Hepatocyte (in vitro differentiated cells): Measurements from ENCODE around the gene SLC6A12. TPM values are rescaled to one million over a fixed set of nuclear protein-coding genes. Genes with fewer than 3 reads are reported as not detected.
A peak's percentile ranks its signal among the peaks of the same experiment; 100 is the strongest.

Experiments
- DNase-seq: peaks from one replicate; pipeline ENCODE4 v3.0.0-alpha.2; 2016; ENCODE audit warnings: low spot score
- H2AFZ ChIP-seq: fragments of 200-600 bp; sonication (generic); 2 replicates; pipeline ENCODE4 v1.6.0; 2016; ENCODE audit warnings: antibody characterized with exemption, mild to moderate bottlenecking
- H3K27ac ChIP-seq: fragments of 200-600 bp; sonication (generic); 2 replicates; pipeline ENCODE4 v1.5.1; 2016; ENCODE audit warnings: mild to moderate bottlenecking
- H3K27me3 ChIP-seq: fragments of 200-600 bp; sonication (generic); 2 replicates; pipeline ENCODE4 v1.6.1; 2016
- H3K36me3 ChIP-seq: fragments of 200-600 bp; sonication (generic); replicated peaks from 2 replicates; pipeline ENCODE4 v1.5.1; 2016; ENCODE audit warnings: low read depth; ENCODE audit not compliant: insufficient read depth
- H3K4me1 ChIP-seq: fragments of 200-600 bp; sonication (generic); 2 replicates; pipeline ENCODE4 v1.5.1; 2016; ENCODE audit warnings: mild to moderate bottlenecking, moderate library complexity; ENCODE audit not compliant: insufficient read depth
- H3K4me2 ChIP-seq: fragments of 200-600 bp; sonication (generic); 2 replicates; pipeline ENCODE4 v1.6.0; 2016
- H3K4me3 ChIP-seq: fragments of 200-600 bp; sonication (generic); 2 replicates; pipeline ENCODE4 v1.5.1; 2016; ENCODE audit warnings: mild to moderate bottlenecking
- H3K79me2 ChIP-seq: fragments of 200-600 bp; sonication (generic); 2 replicates; pipeline ENCODE4 v1.6.0; 2017; ENCODE audit warnings: mild to moderate bottlenecking
- H3K9me2 ChIP-seq: fragments of 200-600 bp; sonication (generic); replicated peaks from 2 replicates; pipeline ENCODE4 v1.6.0; 2017; ENCODE audit warnings: mild to moderate bottlenecking; ENCODE audit not compliant: insufficient read depth
- H3K9me3 ChIP-seq: fragments of 200-600 bp; sonication (generic); 2 replicates; pipeline ENCODE4 v1.5.1; 2016; ENCODE audit warnings: low read depth, mild to moderate bottlenecking
- H4K20me1 ChIP-seq: fragments of 200-600 bp; sonication (generic); 2 replicates; pipeline ENCODE4 v1.6.0; 2016; ENCODE audit warnings: mild to moderate bottlenecking; ENCODE audit not compliant: insufficient read depth, poor library complexity, severe bottlenecking
- CTCF ChIP-seq: fragments of 200-600 bp; sonication (generic); IDR thresholded peaks from 2 replicates; pipeline ENCODE4 v1.5.1; 2016; ENCODE audit warnings: antibody characterized with exemption, mild to moderate bottlenecking; ENCODE audit not compliant: poor library complexity
- EZH2 ChIP-seq: fragments of 200-600 bp; sonication (generic); IDR thresholded peaks from 2 replicates; pipeline ENCODE4 v1.6.1; 2016; ENCODE audit warnings: antibody characterized with exemption, mild to moderate bottlenecking, borderline replicate concordance
- EZH2phosphoT487 ChIP-seq: fragments of 200-600 bp; sonication (generic); IDR thresholded peaks from one replicate; pipeline ENCODE4 v1.6.1; 2018; ENCODE audit warnings: antibody characterized with exemption, mild to moderate bottlenecking, low read depth, moderate library complexity; ENCODE audit not compliant: unreplicated experiment, severe bottlenecking
- WGBS: methylation state at CpG from one replicate; pipeline ENCODE4 v1.1.6; 2016; ENCODE audit warnings: low lambda C conversion rate; ENCODE audit errors: missing lambda C conversion rate; 5-methylcytosine and 5-hydroxymethylcytosine counted together
- polyA plus RNA-seq: library from polyadenylated mRNA; unstranded; fragments of >200 nt; fragmentation: Nextera tagmentation; extraction: Ambion mirVana; gene quantifications from 2 replicates; pipeline ENCODE4 v1.2.1, GENCODE V29; 2016
- total RNA-seq: library from RNA; depleted of rRNA; stranded (reverse); fragments of >200 nt; gene quantifications from 2 replicates; pipeline ENCODE4 v1.2.3, GENCODE V29; 2014

The SLC6A12 gene
- total and polyA plus RNA-seq, 2 experiments from 2014 or later, result 6.1 to 7.9 TPM

- no peak overlapping the region for H3K4me3 ChIP-seq
- 12% methylated on average over 11 of the region's 11 CpGs for WGBS
- no peaks in the 10 kb centered on the region for H3K9me3 ChIP-seq
- H3K79me2 ChIP-seq, result no peaks in the 10 kb centered on the region
- peak overlapping the region; percentile 68 for H3K27ac ChIP-seq
- H3K4me2 ChIP-seq, result no peak overlapping the region
- peaks cover 9% of the 10 kb centered on the region for H3K4me1 ChIP-seq
- peak; percentile 89 for DNase-seq
- H2AFZ ChIP-seq, result no peak overlapping the region
- peak; percentile 89 for TF ChIP-seq CTCF
- TF ChIP-seq EZH2phosphoT487, result no peak
- H3K27me3 ChIP-seq, result no peaks in the 10 kb centered on the region
- H3K9me2 ChIP-seq, result no peaks in the 10 kb centered on the region
- no peaks in the 10 kb centered on the region for H3K36me3 ChIP-seq
- no peaks in the 10 kb centered on the region for H4K20me1 ChIP-seq
Observed at GRCh38 chr12:153080-153746, 60.7 kb downstream of the SLC6A12 start.

- Histone ChIP-seq H2AFZ (no peak overlapping the region), H3K4me3 (no peak overlapping the region), H3K79me2 (no peaks in the 10 kb centered on the region), H3K4me2 (no peak overlapping the region), H3K27me3 (no peaks in the 10 kb centered on the region), H4K20me1 (no peaks in the 10 kb centered on the region), H3K4me1 (peaks cover 9% of the 10 kb centered on the region), H3K36me3 (no peaks in the 10 kb centered on the region), H3K9me3 (no peaks in the 10 kb centered on the region), H3K27ac (peak overlapping the region; percentile 68), H3K9me2 (no peaks in the 10 kb centered on the region)
- TF ChIP-seq CTCF (no peak), EZH2 (no peak), EZH2phosphoT487 (no peak)
- peak; percentile 71 for DNase-seq
- WGBS, result 58% methylated on average over 2 of the region's 3 CpGs
Observed at GRCh38 chr12:152440-152839, 61.5 kb downstream of the SLC6A12 start.

- Histone ChIP-seq H3K4me2 (no peak overlapping the region), H3K9me3 (no peaks in the 10 kb centered on the region), H4K20me1 (no peaks in the 10 kb centered on the region), H3K9me2 (no peaks in the 10 kb centered on the region), H3K27ac (no peak overlapping the region), H2AFZ (no peak overlapping the region), H3K4me3 (no peak overlapping the region), H3K36me3 (no peaks in the 10 kb centered on the region), H3K27me3 (no peaks in the 10 kb centered on the region), H3K4me1 (peaks cover 9% of the 10 kb centered on the region), H3K79me2 (no peaks in the 10 kb centered on the region)
- TF ChIP-seq EZH2, result no peak
- TF ChIP-seq EZH2phosphoT487, result no peak
- 77% methylated on average over 5 of the region's 5 CpGs for WGBS
- no peak for DNase-seq
Observed at GRCh38 chr12:151579-151978, 62.4 kb downstream of the SLC6A12 start.

- Histone ChIP-seq H3K27ac (no peak overlapping the region), H3K9me3 (no peaks in the 10 kb centered on the region), H3K79me2 (no peaks in the 10 kb centered on the region), H3K27me3 (no peaks in the 10 kb centered on the region), H3K9me2 (no peaks in the 10 kb centered on the region), H3K4me3 (no peak overlapping the region), H4K20me1 (no peaks in the 10 kb centered on the region), H3K4me1 (peaks cover 34% of the 10 kb centered on the region), H3K36me3 (no peaks in the 10 kb centered on the region), H2AFZ (no peak overlapping the region), H3K4me2 (no peak overlapping the region)
- TF ChIP-seq CTCF (no peak), EZH2 (no peak), EZH2phosphoT487 (no peak)
- no peak for DNase-seq
- WGBS, result 84% methylated on average over 18 of the region's 18 CpGs
Observed at GRCh38 chr12:148676-149416, 65.1 kb downstream of the SLC6A12 start.
